Measurements from ENCODE around the gene PFDN4.

- TF ChIP-seq POLR2A (IDR thresholded peaks at IDR 0.05; ENCODE audit: low read length) = no peak
- no peak for TF ChIP-seq GATA1 (IDR thresholded peaks at IDR 0.05; ENCODE audit: low read depth, low read length)
Measured at GRCh38 chr20:54184904-54185626, 22.8 kb upstream of the PFDN4 start.

Data from erythroblast (primary cell).